Stomach (tissue), 9 donors: ENCODE data around the gene MLIP. TPM values are rescaled to one million over a fixed set of nuclear protein-coding genes. Genes with fewer than 3 reads are reported as not detected.

Experiments
- DNase-seq, 2 donors: peaks; one replicate each; pipeline versions ENCODE4 v3.0.0 to v3.0.0-alpha.2; 2013 to 2019
- H3K27ac ChIP-seq, 5 donors: fragments of 200-600 bp in 4 of 5; sonication (generic) in 4 of 5; one replicate each; pipeline ENCODE4 v1.5.1; 2013 to 2019; ENCODE audit warnings: mild to moderate bottlenecking in 1 of 5, moderate library complexity in 1 of 5
- H3K27me3 ChIP-seq, 3 donors: fragments of 200-600 bp; sonication (generic); one replicate each; pipeline ENCODE4 v1.5.1; 2017 to 2019; ENCODE audit warnings: mixed run types in 1 of 3
- H3K36me3 ChIP-seq, 4 donors: fragments of 200-600 bp; sonication (generic); 1 replicate in 3 of 4; 2 replicates in 1 of 4; pipeline ENCODE4 v1.5.1; 2016 to 2019
- H3K4me1 ChIP-seq, 4 donors: fragments of 200-600 bp; sonication (generic); one replicate each; pipeline ENCODE4 v1.5.1; 2016 to 2019
- H3K4me3 ChIP-seq, 4 donors: fragments of 200-600 bp; sonication (generic) in 3 of 4; one replicate each; pipeline ENCODE4 v1.5.1; 2016 to 2019; ENCODE audit warnings: mild to moderate bottlenecking in 1 of 4
- H3K9me3 ChIP-seq, 4 donors: fragments of 200-600 bp; sonication (generic); one replicate each; pipeline ENCODE4 v1.5.1; 2016 to 2019
- EP300 ChIP-seq: sonication (generic); formaldehyde crosslinking; IDR thresholded peaks from one replicate; pipeline ENCODE4 v1.6.1; 2017; ENCODE audit warnings: antibody characterized with exemption
- POLR2A ChIP-seq, 4 donors: fragments of 450-650 bp; IDR thresholded peaks; one replicate each; pipeline ENCODE4 v1.6.1; 2016; ENCODE audit warnings: antibody characterized with exemption in 4 of 4, control low read depth in 2 of 4, mild to moderate bottlenecking in 1 of 4, moderate library complexity in 1 of 4
- POLR2AphosphoS5 ChIP-seq, 3 donors: sonication (generic); formaldehyde crosslinking; IDR thresholded peaks; one replicate each; pipeline ENCODE4 v1.6.1; 2016; ENCODE audit warnings: antibody characterized with exemption in 3 of 3
- WGBS, 5 donors: extraction: QIAGEN DNeasy Blood & Tissue Kit in 3 of 5; methylation state at CpG; one replicate each; pipeline versions ENCODE4 v1.1.5 to v1.1.7; 2013 to 2018; 5-methylcytosine and 5-hydroxymethylcytosine counted together
- intact Hi-C: fragments of 100-400 bp; cut with DNase I; formaldehyde crosslinking; loops from one replicate; pipeline ENCODE4 v1.15.1; 2023; ENCODE audit warnings: low total_unique reads
- polyA plus RNA-seq, 3 donors: library from polyadenylated mRNA; stranded (reverse); fragments of 200-250 nt; gene quantifications; one replicate each; pipeline ENCODE4 v1.2.3, GENCODE V29; 2013
- total RNA-seq, 5 donors: library from RNA; depleted of rRNA; stranded (reverse); fragments of >200 nt; gene quantifications; one replicate each; pipeline versions ENCODE4 v1.1.0 to v1.2.3, GENCODE V29; 2014 to 2016
- TF ChIP-seq, protein P1 (sequence below), 7 experiments: fragments of 450-650 bp in 4 of 7; fragments of 200-600 bp in 3 of 7; sonication (generic) in 3 of 7; IDR thresholded peaks; one replicate each; pipeline ENCODE4 v1.5.1; 2016 to 2019; ENCODE audit warnings: antibody characterized with exemption in 7 of 7, control low read depth in 2 of 7, mild to moderate bottlenecking in 1 of 7
- donor health status: healthy with polysubstance abuse.
- donor health status: Bipolar disorder and iron deficiency.
- donor health status: healthy.

Gene MLIP
- total and polyA plus RNA-seq, 8 donors = 0.48 TPM; not detected in 7

- no peak for TF ChIP-seq POLR2AphosphoS5 (IDR thresholded peaks at IDR 0.05)
- TF ChIP-seq, protein P1, sequence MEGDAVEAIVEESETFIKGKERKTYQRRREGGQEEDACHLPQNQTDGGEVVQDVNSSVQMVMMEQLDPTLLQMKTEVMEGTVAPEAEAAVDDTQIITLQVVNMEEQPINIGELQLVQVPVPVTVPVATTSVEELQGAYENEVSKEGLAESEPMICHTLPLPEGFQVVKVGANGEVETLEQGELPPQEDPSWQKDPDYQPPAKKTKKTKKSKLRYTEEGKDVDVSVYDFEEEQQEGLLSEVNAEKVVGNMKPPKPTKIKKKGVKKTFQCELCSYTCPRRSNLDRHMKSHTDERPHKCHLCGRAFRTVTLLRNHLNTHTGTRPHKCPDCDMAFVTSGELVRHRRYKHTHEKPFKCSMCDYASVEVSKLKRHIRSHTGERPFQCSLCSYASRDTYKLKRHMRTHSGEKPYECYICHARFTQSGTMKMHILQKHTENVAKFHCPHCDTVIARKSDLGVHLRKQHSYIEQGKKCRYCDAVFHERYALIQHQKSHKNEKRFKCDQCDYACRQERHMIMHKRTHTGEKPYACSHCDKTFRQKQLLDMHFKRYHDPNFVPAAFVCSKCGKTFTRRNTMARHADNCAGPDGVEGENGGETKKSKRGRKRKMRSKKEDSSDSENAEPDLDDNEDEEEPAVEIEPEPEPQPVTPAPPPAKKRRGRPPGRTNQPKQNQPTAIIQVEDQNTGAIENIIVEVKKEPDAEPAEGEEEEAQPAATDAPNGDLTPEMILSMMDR (IDR thresholded peaks at IDR 0.05) = no peak
- no peak for TF ChIP-seq EP300
- no peak for TF ChIP-seq POLR2A (IDR thresholded peaks at IDR 0.05)
- H3K36me3 ChIP-seq = no peaks in the 10 kb centered on the region
- intact Hi-C loops = no loop called here
- no peak overlapping the region for H3K4me3 ChIP-seq
- WGBS, 5 donors = 81 to 95% (median 90%) methylated on average over 4 of the region's 4 CpGs
- H3K27me3 ChIP-seq = no peaks in the 10 kb centered on the region
- H3K4me1 ChIP-seq = no peaks in the 10 kb centered on the region
- DNase-seq = no peak
- H3K9me3 ChIP-seq = no peaks in the 10 kb centered on the region
- H3K27ac ChIP-seq = no peak overlapping the region
Observed at GRCh38 chr6:54308986-54309315, 197.7 kb downstream of the MLIP start.

- intact Hi-C loops = no loop called here
- H3K36me3 ChIP-seq = no peaks in the 10 kb centered on the region
- H3K27me3 ChIP-seq = no peaks in the 10 kb centered on the region
- H3K27ac ChIP-seq = no peak overlapping the region
- no peaks in the 10 kb centered on the region for H3K4me1 ChIP-seq
- H3K4me3 ChIP-seq = no peak overlapping the region
- no peak for DNase-seq
- 67 to 85% (median 81%) methylated on average over 1 of the region's 1 CpG for WGBS, 5 donors
- no peak for TF ChIP-seq EP300
- no peak for TF ChIP-seq POLR2AphosphoS5 (IDR thresholded peaks at IDR 0.05)
- TF ChIP-seq, protein P1 (IDR thresholded peaks at IDR 0.05) = no peak
- TF ChIP-seq POLR2A (IDR thresholded peaks at IDR 0.05) = no peak
- H3K9me3 ChIP-seq = no peaks in the 10 kb centered on the region
Observed at GRCh38 chr6:54310377-54311152, 199.3 kb downstream of the MLIP start.

DNA sequence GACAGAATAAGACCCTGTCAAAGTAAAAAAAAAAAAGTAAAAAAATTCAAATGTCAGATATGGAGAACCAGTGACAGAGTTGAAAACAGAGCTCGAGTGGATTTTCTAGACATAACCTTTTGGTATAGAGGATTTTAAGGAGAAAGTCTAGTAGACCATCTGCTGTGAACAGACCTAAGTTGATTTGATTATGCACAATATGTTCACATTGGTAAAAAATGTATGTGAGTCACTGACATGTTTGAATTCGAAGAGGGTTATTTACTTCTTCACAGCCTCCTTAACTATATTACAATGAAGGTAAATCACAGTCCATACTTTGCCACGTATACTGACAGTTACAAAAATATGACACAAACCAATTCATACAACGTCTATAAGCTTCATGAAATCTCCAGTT is 204.4 kb downstream of the MLIP start:
- Histone ChIP-seq H3K4me1 (no peaks in the 10 kb centered on the region), H3K9me3 (no peaks in the 10 kb centered on the region), H3K27ac (no peak overlapping the region), H3K4me3 (no peak overlapping the region), H3K36me3 (no peaks in the 10 kb centered on the region), H3K27me3 (no peaks in the 10 kb centered on the region)
- intact Hi-C loops = no loop called here
- no peak for TF ChIP-seq POLR2AphosphoS5 (IDR thresholded peaks at IDR 0.05)
- no peak for TF ChIP-seq POLR2A (IDR thresholded peaks at IDR 0.05)
- TF ChIP-seq, protein P1 (IDR thresholded peaks at IDR 0.05) = no peak
- TF ChIP-seq EP300 = no peak
- no peak for DNase-seq
- 69 to 80% (median 72%) methylated on average over 4 of the region's 4 CpGs for WGBS, 5 donors

Other genes with a start within 250 kb of the MLIP start
- gene TINAG, start 197.0 kb downstream of the MLIP start, total RNA-seq = 1 to 10 TPM in 2 of 5 donors, not detected in 3; 2.2 to 3.5 TPM
- gene TINAG, start 197.0 kb downstream of the MLIP start, polyA plus RNA-seq = not detected